ENCODE results near the gene SLC13A2. TPM values are rescaled to one million over a fixed set of nuclear protein-coding genes. Genes with fewer than 3 reads are reported as not detected.

SLC13A2 gene, protein sequence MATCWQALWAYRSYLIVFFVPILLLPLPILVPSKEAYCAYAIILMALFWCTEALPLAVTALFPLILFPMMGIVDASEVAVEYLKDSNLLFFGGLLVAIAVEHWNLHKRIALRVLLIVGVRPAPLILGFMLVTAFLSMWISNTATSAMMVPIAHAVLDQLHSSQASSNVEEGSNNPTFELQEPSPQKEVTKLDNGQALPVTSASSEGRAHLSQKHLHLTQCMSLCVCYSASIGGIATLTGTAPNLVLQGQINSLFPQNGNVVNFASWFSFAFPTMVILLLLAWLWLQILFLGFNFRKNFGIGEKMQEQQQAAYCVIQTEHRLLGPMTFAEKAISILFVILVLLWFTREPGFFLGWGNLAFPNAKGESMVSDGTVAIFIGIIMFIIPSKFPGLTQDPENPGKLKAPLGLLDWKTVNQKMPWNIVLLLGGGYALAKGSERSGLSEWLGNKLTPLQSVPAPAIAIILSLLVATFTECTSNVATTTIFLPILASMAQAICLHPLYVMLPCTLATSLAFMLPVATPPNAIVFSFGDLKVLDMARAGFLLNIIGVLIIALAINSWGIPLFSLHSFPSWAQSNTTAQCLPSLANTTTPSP
- total RNA-seq (2021; ENCODE audit: unreplicated experiment) = not detected
- polyA plus RNA-seq (2012; ENCODE audit: insufficient read length) = not detected
- Bru-seq, nascent RNA = not detected
- percentile 7 among the genes with signal in this experiment for BruChase-seq, experiment 1, labeled RNA remaining after a 2-hour chase
- percentile 4 among the genes with signal in this experiment for BruChase-seq, experiment 2, labeled RNA remaining after a 6-hour chase
- long read RNA-seq = 0 reads

DNA sequence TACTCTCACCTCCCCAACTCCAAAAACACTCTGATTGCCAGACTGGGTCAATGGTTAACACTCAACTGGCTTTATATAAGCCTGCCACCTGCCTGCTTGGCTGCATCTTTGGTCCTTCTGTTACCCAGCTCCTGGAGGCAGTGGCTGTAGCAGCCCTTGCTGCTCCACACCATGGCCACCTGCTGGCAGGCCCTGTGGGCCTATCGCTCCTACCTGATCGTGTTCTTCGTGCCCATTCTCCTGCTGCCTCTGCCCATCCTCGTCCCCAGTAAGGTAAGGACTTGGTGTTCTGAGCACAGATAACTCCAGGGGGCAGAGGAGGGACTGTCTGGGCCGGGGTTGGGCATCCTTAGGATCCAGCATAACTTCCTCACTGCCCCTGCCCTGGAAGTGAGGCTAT, at the start of gene SLC13A2:
SLC13A2 (plus strand) TSS at position 103 of the 400 bp plus-strand sequence; CDS start at position 172, 69 bp downstream.
- peaks cover under 1% of the 10 kb centered on the region; the same call in 1 of the 2 replicates for H3K27me3 ChIP-seq (ENCODE audit: control insufficient read depth, insufficient read depth, low read length)
- CTCF ChIA-PET = no interaction called here
- ATAC-seq = peak; percentile 42; the same call in 1 of the 2 replicates

DNA sequence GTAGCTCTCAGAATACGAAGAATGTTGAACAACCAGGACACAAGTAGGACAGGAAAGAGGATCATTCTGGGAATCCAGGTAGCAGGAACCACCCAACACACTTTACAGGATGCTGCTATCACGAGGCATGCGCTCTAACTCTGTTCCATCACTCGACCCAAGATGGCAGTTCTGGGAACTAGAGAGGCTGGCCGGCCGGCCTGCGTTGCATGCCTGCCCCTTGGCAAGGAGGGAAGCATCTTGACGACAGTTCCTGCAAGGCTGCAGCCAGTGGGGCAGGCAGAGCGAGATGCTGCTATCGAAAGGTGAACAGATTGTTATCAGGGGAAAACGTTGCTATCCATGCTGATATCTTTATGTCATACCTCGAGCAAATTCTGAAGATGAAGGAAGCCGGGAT, 48.2 kb upstream of the SLC13A2 start:
- no peaks in the 10 kb centered on the region for H3K27me3 ChIP-seq (ENCODE audit: control insufficient read depth, insufficient read depth, low read length)
- no peaks in the 10 kb centered on the region for H3K36me3 ChIP-seq (ENCODE audit: control insufficient read depth, insufficient read depth, low read length)
- H3K27ac ChIP-seq (ENCODE audit: low read length) = no peak overlapping the region
- ATAC-seq (no peak), DNase-seq (ENCODE audit: low read depth, low spot score) (no peak)
- H3K9me3 ChIP-seq (ENCODE audit: control insufficient read depth, insufficient read depth, low read depth, low read length) = no peaks in the 10 kb centered on the region
- POLR2A ChIA-PET = no interaction called here
- TF ChIP-seq SIN3A (IDR thresholded peaks at IDR 0.05; ENCODE audit: borderline replicate concordance, insufficient read depth, low read depth, low read length) = no peak
- TF ChIP-seq, protein P1, sequence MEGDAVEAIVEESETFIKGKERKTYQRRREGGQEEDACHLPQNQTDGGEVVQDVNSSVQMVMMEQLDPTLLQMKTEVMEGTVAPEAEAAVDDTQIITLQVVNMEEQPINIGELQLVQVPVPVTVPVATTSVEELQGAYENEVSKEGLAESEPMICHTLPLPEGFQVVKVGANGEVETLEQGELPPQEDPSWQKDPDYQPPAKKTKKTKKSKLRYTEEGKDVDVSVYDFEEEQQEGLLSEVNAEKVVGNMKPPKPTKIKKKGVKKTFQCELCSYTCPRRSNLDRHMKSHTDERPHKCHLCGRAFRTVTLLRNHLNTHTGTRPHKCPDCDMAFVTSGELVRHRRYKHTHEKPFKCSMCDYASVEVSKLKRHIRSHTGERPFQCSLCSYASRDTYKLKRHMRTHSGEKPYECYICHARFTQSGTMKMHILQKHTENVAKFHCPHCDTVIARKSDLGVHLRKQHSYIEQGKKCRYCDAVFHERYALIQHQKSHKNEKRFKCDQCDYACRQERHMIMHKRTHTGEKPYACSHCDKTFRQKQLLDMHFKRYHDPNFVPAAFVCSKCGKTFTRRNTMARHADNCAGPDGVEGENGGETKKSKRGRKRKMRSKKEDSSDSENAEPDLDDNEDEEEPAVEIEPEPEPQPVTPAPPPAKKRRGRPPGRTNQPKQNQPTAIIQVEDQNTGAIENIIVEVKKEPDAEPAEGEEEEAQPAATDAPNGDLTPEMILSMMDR (IDR thresholded peaks at IDR 0.05) = no peak
- TF ChIP-seq, protein P2, sequence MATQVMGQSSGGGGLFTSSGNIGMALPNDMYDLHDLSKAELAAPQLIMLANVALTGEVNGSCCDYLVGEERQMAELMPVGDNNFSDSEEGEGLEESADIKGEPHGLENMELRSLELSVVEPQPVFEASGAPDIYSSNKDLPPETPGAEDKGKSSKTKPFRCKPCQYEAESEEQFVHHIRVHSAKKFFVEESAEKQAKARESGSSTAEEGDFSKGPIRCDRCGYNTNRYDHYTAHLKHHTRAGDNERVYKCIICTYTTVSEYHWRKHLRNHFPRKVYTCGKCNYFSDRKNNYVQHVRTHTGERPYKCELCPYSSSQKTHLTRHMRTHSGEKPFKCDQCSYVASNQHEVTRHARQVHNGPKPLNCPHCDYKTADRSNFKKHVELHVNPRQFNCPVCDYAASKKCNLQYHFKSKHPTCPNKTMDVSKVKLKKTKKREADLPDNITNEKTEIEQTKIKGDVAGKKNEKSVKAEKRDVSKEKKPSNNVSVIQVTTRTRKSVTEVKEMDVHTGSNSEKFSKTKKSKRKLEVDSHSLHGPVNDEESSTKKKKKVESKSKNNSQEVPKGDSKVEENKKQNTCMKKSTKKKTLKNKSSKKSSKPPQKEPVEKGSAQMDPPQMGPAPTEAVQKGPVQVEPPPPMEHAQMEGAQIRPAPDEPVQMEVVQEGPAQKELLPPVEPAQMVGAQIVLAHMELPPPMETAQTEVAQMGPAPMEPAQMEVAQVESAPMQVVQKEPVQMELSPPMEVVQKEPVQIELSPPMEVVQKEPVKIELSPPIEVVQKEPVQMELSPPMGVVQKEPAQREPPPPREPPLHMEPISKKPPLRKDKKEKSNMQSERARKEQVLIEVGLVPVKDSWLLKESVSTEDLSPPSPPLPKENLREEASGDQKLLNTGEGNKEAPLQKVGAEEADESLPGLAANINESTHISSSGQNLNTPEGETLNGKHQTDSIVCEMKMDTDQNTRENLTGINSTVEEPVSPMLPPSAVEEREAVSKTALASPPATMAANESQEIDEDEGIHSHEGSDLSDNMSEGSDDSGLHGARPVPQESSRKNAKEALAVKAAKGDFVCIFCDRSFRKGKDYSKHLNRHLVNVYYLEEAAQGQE (IDR thresholded peaks at IDR 0.05; ENCODE audit: insufficient read depth in 1 of 2, low read depth in 2 of 2, low read length in 1 of 2) = no peak
- H3K4me1 ChIP-seq (ENCODE audit: control insufficient read depth, insufficient read depth, low read length) = no peaks in the 10 kb centered on the region
- CTCF ChIA-PET = no interaction called here
- no TSS peak for BruUV-seq (replicated peaks)
- intact Hi-C loops (cut with micrococcal nuclease; ENCODE audit: unreplicated experiment) (no loop called here), in situ Hi-C loops (cut with HindIII; ENCODE audit: low pct_unique_long_range_greater_than_20kb, low sequenced_read_pairs) (no loop called here)
- H3K4me3 ChIP-seq (ENCODE audit: low read depth in 2 of 2, low read length in 2 of 2) = no peak overlapping the region

More for the DNA sequence above, at the start of gene SLC13A2:
- intact Hi-C loops (cut with micrococcal nuclease; ENCODE audit: unreplicated experiment) (no loop called here), in situ Hi-C loops (cut with HindIII; ENCODE audit: low pct_unique_long_range_greater_than_20kb, low sequenced_read_pairs) (no loop called here)
- no peak within 1 kb of the TSS for H3K27ac ChIP-seq (ENCODE audit: low read length)
- TF ChIP-seq SIN3A (IDR thresholded peaks at IDR 0.05; ENCODE audit: borderline replicate concordance, insufficient read depth, low read depth, low read length) (no peak), TCF7L2 (IDR thresholded peaks at IDR 0.05; ENCODE audit: low read depth, low read length) (no peak), POLR2AphosphoS5 (IDR thresholded peaks at IDR 0.05; ENCODE audit: low read depth, low read length) (no peak)
- TF ChIP-seq, protein P1 (IDR thresholded peaks at IDR 0.05) = no peak
- TF ChIP-seq, protein P2 (IDR thresholded peaks at IDR 0.05; ENCODE audit: insufficient read depth in 1 of 2, low read depth in 2 of 2, low read length in 1 of 2) = no peak
- no peaks in the 10 kb centered on the region for H3K36me3 ChIP-seq (ENCODE audit: control insufficient read depth, insufficient read depth, low read length)
- DNase-seq (ENCODE audit: low read depth, low spot score) = no peak
- no peak within 1 kb of the TSS for H3K4me3 ChIP-seq (ENCODE audit: low read depth in 2 of 2, low read length in 2 of 2)
- POLR2A ChIA-PET = no interaction called here
- no peaks in the 10 kb centered on the region for H3K4me1 ChIP-seq (ENCODE audit: control insufficient read depth, insufficient read depth, low read length)
- no peaks in the 10 kb centered on the region for H3K9me3 ChIP-seq (ENCODE audit: control insufficient read depth, insufficient read depth, low read depth, low read length)
- BruUV-seq (replicated peaks) = no TSS peak
